ENCODE results near the gene CDK5. TPM values are rescaled to one million over a fixed set of nuclear protein-coding genes. Genes with fewer than 3 reads are reported as not detected.
A peak's percentile ranks its signal among the peaks of the same experiment; 100 is the strongest.

CDK5 gene
- total and polyA plus RNA-seq, 10 of the 15 experiments (the other 5 are each of a cell fraction or from before 2014, with no cell fraction given): 1.5 to 33.4 (median 21.6) TPM

DNA sequence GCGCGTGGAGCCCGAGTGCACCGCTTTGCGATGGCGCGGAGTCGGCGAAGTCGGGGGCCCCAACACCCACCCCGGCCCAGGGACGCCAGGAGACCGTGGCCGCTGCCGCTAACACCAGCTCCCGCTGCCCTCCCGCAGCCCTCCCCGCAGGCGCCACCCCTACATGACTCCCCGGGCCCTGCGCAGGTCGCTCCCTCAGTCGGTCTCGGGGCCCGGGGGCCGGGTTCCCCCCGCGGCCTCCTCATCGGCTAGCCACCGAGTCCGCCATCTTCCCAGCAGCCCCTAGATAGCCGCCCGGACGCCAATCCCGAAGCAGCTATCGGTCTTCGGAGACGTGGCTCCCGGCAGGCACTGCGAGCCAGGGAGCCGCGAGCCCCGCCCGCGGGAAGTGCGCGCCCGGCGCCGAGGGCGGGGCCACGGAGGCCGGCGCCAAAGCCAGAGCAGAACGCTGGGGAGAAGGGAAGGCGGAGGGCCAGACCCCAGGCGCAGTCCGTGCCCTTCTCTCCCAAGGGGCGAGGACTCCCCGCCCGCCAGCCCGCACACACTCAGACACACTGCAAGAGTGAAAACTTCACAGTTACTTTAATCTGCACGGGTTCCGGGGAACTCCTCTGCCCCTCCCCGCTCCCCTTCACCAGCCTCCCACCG is 22.9 kb upstream of the CDK5 start, which contains the start of gene FASTK (continued):
- TF ChIP-seq CHD4 (IDR thresholded peaks at IDR 0.05): no peak
- TF ChIP-seq BCL11A (IDR thresholded peaks at IDR 0.05; ENCODE audit: low read depth, low read length): no peak
- no peak for TF ChIP-seq ZNF592 (IDR thresholded peaks at IDR 0.05)
- TF ChIP-seq, protein P1, sequence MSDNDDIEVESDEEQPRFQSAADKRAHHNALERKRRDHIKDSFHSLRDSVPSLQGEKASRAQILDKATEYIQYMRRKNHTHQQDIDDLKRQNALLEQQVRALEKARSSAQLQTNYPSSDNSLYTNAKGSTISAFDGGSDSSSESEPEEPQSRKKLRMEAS (IDR thresholded peaks at IDR 0.05; ENCODE audit: low read depth, low read length): no peak; the same call in 1 of the 2 replicates
- no peak for TF ChIP-seq ZBTB33 (IDR thresholded peaks at IDR 0.05)
- TF ChIP-seq, protein P2, sequence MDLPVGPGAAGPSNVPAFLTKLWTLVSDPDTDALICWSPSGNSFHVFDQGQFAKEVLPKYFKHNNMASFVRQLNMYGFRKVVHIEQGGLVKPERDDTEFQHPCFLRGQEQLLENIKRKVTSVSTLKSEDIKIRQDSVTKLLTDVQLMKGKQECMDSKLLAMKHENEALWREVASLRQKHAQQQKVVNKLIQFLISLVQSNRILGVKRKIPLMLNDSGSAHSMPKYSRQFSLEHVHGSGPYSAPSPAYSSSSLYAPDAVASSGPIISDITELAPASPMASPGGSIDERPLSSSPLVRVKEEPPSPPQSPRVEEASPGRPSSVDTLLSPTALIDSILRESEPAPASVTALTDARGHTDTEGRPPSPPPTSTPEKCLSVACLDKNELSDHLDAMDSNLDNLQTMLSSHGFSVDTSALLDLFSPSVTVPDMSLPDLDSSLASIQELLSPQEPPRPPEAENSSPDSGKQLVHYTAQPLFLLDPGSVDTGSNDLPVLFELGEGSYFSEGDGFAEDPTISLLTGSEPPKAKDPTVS (IDR thresholded peaks at IDR 0.05; ENCODE audit: low read depth, low read length): no peak
- TF ChIP-seq STAT1 (conservative IDR thresholded peaks at IDR 0.05): no peak
- peak; percentile 23 for TF ChIP-seq SIX5 (IDR thresholded peaks at IDR 0.05; ENCODE audit: low read depth, low read length, severe bottlenecking)
- no peak for TF ChIP-seq HDAC6 (IDR thresholded peaks at IDR 0.05; ENCODE audit: unreplicated experiment)
- no peak for TF ChIP-seq PAX8 (IDR thresholded peaks at IDR 0.05)
- no peak for TF ChIP-seq ELK1 (IDR thresholded peaks at IDR 0.05; ENCODE audit: low read depth, low read length)
- TF ChIP-seq HCFC1 (IDR thresholded peaks at IDR 0.05; ENCODE audit: low read length): peak; percentile 70
- TF ChIP-seq, protein P3, sequence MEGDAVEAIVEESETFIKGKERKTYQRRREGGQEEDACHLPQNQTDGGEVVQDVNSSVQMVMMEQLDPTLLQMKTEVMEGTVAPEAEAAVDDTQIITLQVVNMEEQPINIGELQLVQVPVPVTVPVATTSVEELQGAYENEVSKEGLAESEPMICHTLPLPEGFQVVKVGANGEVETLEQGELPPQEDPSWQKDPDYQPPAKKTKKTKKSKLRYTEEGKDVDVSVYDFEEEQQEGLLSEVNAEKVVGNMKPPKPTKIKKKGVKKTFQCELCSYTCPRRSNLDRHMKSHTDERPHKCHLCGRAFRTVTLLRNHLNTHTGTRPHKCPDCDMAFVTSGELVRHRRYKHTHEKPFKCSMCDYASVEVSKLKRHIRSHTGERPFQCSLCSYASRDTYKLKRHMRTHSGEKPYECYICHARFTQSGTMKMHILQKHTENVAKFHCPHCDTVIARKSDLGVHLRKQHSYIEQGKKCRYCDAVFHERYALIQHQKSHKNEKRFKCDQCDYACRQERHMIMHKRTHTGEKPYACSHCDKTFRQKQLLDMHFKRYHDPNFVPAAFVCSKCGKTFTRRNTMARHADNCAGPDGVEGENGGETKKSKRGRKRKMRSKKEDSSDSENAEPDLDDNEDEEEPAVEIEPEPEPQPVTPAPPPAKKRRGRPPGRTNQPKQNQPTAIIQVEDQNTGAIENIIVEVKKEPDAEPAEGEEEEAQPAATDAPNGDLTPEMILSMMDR (IDR thresholded peaks at IDR 0.05 in 2 of 3, conservative IDR thresholded peaks at IDR 0.05 in 1 of 3; ENCODE audit: control insufficient read depth in 2 of 3, extremely low read depth in 1 of 3, insufficient read depth in 1 of 3, low read depth in 3 of 3, low read length in 3 of 3): no peak
- TF ChIP-seq ZBTB11 (CRISPR knock-in tag; IDR thresholded peaks at IDR 0.05): no peak
